Lower leg skin (tissue), 3 donors: Measurements from ENCODE around the gene TTC3.

ENCODE experiments used
- CTCF ChIP-seq, 3 donors: fragments of 450-650 bp; IDR thresholded peaks; one replicate each; pipeline ENCODE4 v1.5.1; 2016; ENCODE audit warnings: antibody characterized with exemption in 3 of 3, mild to moderate bottlenecking in 3 of 3, moderate library complexity in 2 of 3
- POLR2A ChIP-seq, 2 donors: fragments of 450-650 bp; IDR thresholded peaks; one replicate each; pipeline ENCODE4 v1.6.1; 2016 to 2017; ENCODE audit warnings: antibody characterized with exemption in 2 of 2, mild to moderate bottlenecking in 1 of 2, moderate library complexity in 1 of 2

GRCh38 chr21:37172646-37173045, 99.6 kb downstream of the TTC3 start:
- no peak for TF ChIP-seq CTCF (IDR thresholded peaks at IDR 0.05)
- TF ChIP-seq POLR2A (IDR thresholded peaks at IDR 0.05) = no peak
